ENCODE results near the gene FRG1. TPM values are rescaled to one million over a fixed set of nuclear protein-coding genes. Genes with fewer than 3 reads are reported as not detected.
"Not testable (repeated sequence)": the region's sequence is repeated elsewhere in the genome, so short reads cannot be mapped to it uniquely, and the experiment has no call there.

Gene FRG1
- total RNA-seq, 1 experiment from 2014 or later = 37.6 TPM

- in situ Hi-C loops (cut with HindIII; ENCODE audit: low sequenced_read_pairs) = no loop called here
These were observed 41.3 kb downstream of the FRG1 start for GRCh38 chr4:189981970-189982369.

DNA sequence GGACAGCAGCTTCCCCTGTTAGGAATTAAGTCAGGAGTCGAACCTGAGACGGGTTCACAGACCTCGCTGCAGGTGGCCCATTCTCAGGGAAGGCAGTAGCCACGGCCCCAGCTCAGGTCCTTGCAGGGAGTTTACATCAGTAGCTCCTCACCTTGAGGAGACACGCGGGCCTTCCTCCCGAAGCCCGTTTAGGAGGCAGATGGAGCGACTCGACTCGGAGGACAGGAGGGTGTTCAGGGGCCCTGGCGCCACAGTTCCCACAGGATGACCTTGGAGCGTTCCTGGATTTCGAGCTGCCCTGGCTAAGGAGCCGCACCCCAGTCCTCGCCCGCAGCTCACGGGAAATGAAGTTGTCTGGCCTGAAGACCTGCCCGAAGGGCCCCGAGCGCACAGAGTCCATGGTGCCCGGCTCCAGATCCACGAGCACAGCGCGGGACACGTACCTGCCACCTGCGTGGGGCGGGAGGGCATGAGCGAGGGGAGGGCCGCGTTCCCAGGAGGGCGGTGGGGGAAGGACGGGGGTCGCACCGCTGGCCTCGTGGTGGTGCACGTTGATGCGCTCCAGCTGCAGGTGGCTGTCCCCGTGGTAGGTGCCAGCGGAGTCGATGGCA lies 43.3 kb downstream of the FRG1 start:
- in situ Hi-C loops (cut with HindIII; ENCODE audit: low sequenced_read_pairs); DNase-seq (ENCODE audit: low spot score): not testable (repeated sequence)

More at GRCh38 chr4:189981970-189982369, 41.3 kb downstream of the FRG1 start:
- DNase-seq (ENCODE audit: low spot score) = no peak

DNA sequence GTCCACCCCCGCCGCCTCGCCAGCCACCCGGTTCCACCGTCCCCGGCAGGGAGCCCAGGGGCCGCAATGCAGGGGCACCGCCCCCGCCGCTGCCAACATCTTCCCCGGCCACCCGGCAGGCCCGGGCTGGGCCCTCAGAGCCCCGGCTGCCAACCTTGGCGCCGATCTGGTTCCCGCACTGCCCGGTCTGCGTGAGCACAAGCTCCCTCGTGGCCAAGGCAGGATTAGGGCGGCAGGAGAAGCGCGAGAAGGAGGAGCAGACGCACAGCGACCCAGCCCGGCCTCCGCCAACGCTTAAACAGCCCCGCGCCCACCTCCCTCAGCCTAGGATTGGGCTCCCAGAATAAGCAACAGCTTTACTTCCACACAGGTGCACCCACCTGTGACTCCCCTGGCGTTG lies 44.0 kb downstream of the FRG1 start:
- in situ Hi-C loops (cut with HindIII; ENCODE audit: low sequenced_read_pairs); DNase-seq (ENCODE audit: low spot score): not testable (repeated sequence)

GRCh38 chr4:189985651-189986243 lies 45.1 kb downstream of the FRG1 start:
- DNase-seq (ENCODE audit: low spot score); in situ Hi-C loops (cut with HindIII; ENCODE audit: low sequenced_read_pairs): not testable (repeated sequence)

GRCh38 chr4:189988877-189989431 lies 48.3 kb downstream of the FRG1 start:
- no peak for DNase-seq (ENCODE audit: low spot score)
- in situ Hi-C loops (cut with HindIII; ENCODE audit: low sequenced_read_pairs) = no loop called here

DNA sequence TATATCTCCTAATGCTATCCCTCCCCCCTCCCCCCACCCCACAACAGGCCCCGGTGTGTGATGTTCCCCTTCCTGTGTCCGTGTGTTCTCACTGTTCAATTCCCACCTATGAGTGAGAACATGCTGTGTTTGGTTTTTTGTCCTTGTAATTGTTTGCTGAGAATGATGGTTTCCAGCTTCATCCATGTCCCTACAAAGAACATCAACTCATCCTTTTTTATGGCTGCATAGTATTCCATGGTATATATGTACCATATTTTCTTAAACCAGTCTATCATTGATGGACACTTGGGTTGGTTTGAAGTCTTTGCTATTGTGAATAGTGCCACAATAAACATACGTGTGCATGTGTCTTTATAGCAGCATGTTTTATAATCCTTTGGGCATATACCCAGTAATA lies 49.3 kb downstream of the FRG1 start:
- in situ Hi-C loops (cut with HindIII; ENCODE audit: low sequenced_read_pairs); DNase-seq (ENCODE audit: low spot score): not testable (repeated sequence)

Other genes with a start within 250 kb of the FRG1 start
- not detected in 2 replicates for gene FRG2, start 86.4 kb downstream of the FRG1 start, total RNA-seq (2014; rRNA removed; shearing (Covaris generic))
- not detected in 2 replicates for gene DBET, start 123.6 kb downstream of the FRG1 start, total RNA-seq (2014; rRNA removed; shearing (Covaris generic))
- not detected in 2 replicates for gene DUX4, start 232.9 kb downstream of the FRG1 start, total RNA-seq (2014; rRNA removed; shearing (Covaris generic))